Endothelial cell of hepatic sinusoid (primary cell): ENCODE data around the gene NELFE.
"Not testable (repeated sequence)": the region's sequence is repeated elsewhere in the genome, so short reads cannot be mapped to it uniquely, and the experiment has no call there.

Experiments
- in situ Hi-C: cut with HindIII; loops from 2 replicates; pipeline ENCODE4 v1.10.0; 2017; ENCODE audit warnings: low sequenced_read_pairs

NELFE gene

DNA sequence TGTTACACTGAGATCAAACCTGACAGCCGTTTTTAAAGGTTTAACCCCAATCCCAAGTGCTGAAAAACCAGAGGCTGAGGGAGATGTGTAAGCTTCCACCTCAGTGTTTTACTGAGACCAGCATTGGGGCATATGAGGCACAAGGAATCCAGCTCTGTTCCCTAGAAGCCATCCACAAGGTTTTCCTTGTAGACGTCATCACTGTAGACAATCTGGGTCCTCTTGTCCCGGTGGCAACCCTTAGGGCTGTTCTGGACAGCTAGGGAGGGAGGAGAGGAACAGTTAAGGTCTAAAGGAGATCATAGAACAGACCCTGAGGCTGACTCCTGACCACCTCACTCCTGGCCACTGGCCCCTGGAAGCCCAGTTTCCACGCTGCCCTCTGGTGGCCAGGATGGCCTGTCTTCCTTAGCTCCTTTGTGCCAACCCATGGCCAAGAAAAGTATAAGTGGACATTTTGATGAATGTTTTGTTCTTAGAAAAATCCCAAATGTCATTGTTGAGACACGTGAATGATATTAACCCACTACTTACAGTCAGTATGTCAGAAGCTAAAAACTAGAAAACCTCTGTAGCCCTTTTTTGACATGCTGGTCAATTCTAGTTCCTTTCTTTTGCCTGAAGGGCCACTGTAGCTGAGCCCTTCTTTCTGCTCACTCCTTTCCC lies 6.5 kb downstream of the NELFE start:
- in situ Hi-C loops = no loop called here

GRCh38 chr6:31949926-31950548 lies 8.7 kb downstream of the NELFE start:
- in situ Hi-C loops = no loop called here

DNA sequence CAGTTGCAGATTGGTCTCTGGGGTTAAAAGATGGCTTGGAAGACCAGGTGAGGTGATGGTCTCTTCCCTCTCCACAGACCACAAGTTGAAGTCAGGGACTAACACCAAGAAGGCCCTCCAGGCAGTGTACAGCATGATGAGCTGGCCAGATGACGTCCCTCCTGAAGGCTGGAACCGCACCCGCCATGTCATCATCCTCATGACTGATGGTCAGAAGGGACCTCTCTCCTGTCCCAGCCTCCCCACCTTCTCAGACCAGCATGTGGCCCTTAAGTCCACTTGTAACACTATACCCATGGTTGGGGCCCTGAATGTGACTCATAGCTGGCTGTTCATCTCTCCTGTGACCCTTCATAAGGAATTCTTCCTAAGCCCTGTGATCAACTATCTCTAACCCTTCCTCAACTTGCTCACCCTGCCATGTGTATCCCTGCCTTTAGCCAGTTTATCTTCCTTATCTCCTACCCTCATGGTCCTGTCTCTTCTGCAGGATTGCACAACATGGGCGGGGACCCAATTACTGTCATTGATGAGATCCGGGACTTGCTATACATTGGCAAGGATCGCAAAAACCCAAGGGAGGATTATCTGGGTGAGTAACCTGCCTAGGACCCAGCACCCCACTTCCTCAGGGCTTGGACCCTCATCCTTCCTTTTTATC lies 9.9 kb downstream of the NELFE start:
- in situ Hi-C loops = no loop called here

DNA sequence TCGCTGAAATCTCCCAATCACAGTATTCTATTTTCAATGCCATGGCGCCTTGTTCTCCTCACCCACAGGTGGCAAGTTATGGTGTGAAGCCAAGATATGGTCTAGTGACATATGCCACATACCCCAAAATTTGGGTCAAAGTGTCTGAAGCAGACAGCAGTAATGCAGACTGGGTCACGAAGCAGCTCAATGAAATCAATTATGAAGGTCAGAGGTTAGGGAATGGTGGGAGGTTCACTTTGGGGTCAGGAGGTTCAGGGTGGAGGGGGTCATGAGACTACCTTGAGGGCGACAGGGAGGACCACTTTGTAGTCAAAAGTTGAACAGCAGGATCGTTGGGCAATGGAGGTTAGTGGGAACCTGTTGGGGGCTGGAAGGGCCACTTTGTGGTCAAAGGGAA lies 10.5 kb downstream of the NELFE start:
- in situ Hi-C loops = no loop called here

GRCh38 chr6:31947864-31948263 lies 10.9 kb downstream of the NELFE start:
- in situ Hi-C loops = no loop called here

DNA sequence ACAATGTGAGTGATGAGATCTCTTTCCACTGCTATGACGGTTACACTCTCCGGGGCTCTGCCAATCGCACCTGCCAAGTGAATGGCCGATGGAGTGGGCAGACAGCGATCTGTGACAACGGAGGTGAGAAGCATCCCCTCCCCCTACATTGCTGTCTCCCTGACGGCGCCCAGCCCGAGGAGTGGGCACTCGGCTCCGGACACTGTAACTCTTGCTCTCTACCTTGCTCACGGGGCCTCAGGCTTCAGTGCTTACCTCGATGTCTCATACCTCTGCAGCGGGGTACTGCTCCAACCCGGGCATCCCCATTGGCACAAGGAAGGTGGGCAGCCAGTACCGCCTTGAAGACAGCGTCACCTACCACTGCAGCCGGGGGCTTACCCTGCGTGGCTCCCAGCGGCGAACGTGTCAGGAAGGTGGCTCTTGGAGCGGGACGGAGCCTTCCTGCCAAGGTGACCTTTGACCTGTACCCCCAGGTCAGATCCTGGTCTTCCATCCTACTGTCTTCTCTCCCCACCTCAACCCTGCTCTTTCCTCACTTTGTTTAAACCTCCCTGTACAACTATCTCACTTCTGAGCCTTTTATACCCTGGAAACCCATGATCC lies 11.6 kb downstream of the NELFE start:
- in situ Hi-C loops = no loop called here

- in situ Hi-C loops = no loop called here
Measured at GRCh38 chr6:31946370-31946885, 12.3 kb downstream of the NELFE start.

DNA sequence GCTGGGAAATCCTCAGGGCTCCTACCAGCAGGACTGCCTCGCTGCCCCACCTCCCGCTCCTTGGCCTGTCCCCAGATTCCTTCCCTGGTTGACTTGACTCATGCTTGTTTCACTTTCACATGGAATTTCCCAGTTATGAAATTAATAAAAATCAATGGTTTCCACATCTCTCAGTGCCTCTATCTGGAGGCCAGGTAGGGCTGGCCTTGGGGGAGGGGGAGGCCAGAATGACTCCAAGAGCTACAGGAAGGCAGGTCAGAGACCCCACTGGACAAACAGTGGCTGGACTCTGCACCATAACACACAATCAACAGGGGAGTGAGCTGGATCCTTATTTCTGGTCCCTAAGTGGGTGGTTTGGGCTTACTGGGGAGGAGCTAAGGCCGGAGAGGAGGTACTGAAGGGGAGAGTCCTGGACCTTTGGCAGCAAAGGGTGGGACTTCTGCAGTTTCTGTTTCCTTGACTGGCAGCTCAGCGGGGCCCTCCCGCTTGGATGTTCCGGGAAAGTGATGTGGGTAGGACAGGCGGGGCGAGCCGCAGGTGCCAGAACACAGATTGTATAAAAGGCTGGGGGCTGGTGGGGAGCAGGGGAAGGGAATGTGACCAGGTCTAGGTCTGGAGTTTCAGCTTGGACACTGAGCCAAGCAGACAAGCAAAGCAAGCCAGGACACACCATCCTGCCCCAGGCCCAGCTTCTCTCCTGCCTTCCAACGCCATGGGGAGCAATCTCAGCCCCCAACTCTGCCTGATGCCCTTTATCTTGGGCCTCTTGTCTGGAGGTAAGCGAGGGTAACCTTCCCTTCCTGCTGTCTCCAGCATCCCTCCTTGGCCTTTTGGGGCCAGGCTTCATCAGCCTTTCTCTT lies 13.0 kb downstream of the NELFE start, which contains the start of gene CFB:
Gene CFB (plus strand): TSS at position 589 of the 863 bp plus-strand sequence. CDS start 127 bp downstream, at position 716.
- in situ Hi-C loops = no loop called here

- in situ Hi-C loops = no loop called here
Measured at GRCh38 chr6:31945154-31945506, 13.6 kb downstream of the NELFE start.

DNA sequence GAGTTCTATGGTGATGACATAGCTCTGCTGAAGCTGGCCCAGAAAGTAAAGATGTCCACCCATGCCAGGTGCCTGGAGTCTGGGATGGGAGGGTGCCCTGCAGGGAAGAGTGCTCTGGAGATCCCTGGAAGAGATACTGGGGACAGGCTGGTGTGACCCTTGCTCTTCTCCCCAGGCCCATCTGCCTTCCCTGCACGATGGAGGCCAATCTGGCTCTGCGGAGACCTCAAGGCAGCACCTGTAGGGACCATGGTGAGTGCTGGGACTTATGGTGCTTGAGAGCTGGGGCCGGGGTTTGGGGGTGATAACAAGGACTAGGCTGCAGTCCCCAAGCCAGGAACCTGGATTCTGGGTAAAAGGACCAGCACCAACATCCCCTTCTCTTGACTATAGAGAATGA lies 15.0 kb downstream of the NELFE start:
- in situ Hi-C loops = no loop called here

- in situ Hi-C loops = no loop called here
Measured at GRCh38 chr6:31940256-31940664, 18.5 kb downstream of the NELFE start.

DNA sequence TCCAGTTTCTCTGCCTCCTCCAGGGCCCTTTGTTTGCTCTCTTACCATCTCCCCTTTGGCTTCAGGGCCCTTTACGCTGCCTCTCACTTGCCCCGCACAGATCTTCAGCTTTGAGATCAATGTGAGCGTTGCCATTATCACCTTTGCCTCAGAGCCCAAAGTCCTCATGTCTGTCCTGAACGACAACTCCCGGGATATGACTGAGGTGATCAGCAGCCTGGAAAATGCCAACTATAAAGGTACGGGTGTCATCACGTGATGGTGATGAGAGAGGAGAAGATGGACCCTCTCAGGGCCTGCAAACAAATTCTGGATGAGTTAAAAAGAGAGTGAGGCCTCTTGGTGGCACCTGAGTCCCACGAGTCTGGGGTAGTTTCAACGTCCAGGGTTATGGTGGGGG lies 22.9 kb downstream of the NELFE start:
- in situ Hi-C loops = no loop called here

DNA sequence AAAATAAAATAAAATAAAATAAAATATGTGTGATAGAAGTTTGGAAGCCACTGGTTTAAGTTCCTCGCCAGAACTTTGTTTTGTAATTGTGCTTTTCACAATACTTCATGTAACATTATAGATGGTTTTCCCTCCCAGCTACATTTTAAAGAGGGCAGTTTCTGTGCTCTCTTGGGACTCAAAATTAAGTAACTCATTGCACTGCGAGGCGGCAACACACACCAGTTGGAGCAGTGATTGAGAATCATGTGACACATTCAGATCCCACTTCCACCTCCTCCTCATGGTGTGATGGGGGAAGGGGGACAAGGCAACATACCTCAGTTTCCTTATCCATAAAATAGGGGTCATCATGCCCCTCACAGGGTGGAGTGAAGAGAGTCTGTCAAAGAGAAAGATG lies 23.8 kb downstream of the NELFE start:
- in situ Hi-C loops = no loop called here

DNA sequence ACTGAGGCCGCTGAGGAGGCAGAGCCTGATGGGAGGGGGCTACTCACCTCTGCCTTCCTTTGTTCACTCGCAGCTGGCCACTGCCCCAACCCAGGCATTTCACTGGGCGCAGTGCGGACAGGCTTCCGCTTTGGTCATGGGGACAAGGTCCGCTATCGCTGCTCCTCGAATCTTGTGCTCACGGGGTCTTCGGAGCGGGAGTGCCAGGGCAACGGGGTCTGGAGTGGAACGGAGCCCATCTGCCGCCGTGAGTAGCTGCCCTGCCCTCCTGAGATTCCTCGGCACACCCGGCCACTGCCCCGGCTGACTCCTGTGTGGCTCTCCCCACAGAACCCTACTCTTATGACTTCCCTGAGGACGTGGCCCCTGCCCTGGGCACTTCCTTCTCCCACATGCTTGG lies 25.2 kb downstream of the NELFE start:
- in situ Hi-C loops = no loop called here

GRCh38 chr6:31932137-31932536 lies 26.6 kb downstream of the NELFE start:
- in situ Hi-C loops = not testable (repeated sequence)

DNA sequence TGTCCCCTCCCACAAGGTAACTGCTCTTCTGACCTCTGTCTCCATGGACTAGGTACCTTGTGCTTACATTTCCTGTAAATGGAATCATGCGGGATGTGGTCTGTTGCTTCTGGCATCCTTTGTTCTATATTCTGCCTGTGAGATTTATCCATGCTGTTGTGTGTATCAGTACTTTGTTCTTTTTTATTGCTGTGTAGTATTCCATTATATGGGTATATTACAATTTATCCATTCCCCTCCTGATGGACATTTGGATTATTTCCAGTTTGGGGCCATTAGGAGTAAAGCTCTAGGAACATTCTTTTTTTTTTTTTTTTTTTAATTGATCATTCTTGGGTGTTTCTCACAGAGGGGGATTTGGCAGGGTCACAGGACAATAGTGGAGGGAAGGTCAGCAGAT lies 27.8 kb downstream of the NELFE start:
- in situ Hi-C loops = no loop called here

DNA sequence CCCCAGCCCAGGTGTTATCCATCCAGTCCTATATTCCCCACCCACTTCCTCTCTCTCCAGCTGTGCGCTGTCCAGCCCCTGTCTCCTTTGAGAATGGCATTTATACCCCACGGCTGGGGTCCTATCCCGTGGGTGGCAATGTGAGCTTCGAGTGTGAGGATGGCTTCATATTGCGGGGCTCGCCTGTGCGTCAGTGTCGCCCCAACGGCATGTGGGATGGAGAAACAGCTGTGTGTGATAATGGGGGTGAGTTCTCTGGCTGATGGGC lies 30.2 kb downstream of the NELFE start:
- in situ Hi-C loops = no loop called here

GRCh38 chr6:31927863-31928671 lies 30.7 kb downstream of the NELFE start:
- in situ Hi-C loops = no loop called here

GRCh38 chr6:31927242-31927862 lies 31.4 kb downstream of the NELFE start, which contains the start of gene C2:
Gene C2 (plus strand): TSS chr6:31927717. CDS start chr6:31927753, 36 bp downstream.
- in situ Hi-C loops = no loop called here

DNA sequence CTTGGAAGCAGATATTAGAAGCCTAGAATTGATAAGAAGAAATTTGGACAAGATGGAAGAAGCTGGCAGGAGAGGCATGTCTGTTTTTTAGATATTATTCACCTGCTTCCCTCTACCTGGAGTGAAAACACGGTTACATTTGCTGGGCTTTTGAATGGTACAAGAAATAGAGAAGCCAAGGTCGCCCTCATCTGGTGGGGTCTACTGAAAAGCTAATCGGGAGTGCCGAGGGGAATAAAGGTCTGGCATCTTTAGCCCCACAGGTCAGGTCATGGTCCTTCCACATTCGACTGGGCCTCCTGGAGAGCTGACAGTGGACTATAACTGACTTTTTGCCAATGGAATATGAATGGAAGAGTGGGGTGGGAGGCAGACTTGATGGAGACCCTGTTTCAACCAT lies 35.8 kb downstream of the NELFE start:
- in situ Hi-C loops = no loop called here
